GM18511 (cell line): Measurements from ENCODE around the gene REEP3.

Experiments
- ATAC-seq: cut with Tn5 transposase; IDR thresholded peaks from one replicate; pipeline ENCODE4 v1.9.1; 2021; ENCODE audit warnings: mild to moderate bottlenecking, moderate library complexity; ENCODE audit not compliant: unreplicated experiment

REEP3 gene

GRCh38 chr10:63584725-63585035 lies 63.5 kb downstream of the REEP3 start:
- ATAC-seq: no peak

GRCh38 chr10:63585041-63585440 lies 63.8 kb downstream of the REEP3 start:
- no peak for ATAC-seq

- ATAC-seq: no peak
These were observed 64.8 kb downstream of the REEP3 start for GRCh38 chr10:63586043-63586442.

GRCh38 chr10:63587191-63587590 lies 66.0 kb downstream of the REEP3 start:
- ATAC-seq: no peak

GRCh38 chr10:63588436-63589167 lies 67.4 kb downstream of the REEP3 start:
- no peak for ATAC-seq

- ATAC-seq: no peak
These were observed 70.6 kb downstream of the REEP3 start for GRCh38 chr10:63591600-63592379.

GRCh38 chr10:63593576-63593975 lies 72.4 kb downstream of the REEP3 start:
- ATAC-seq: no peak

GRCh38 chr10:63595072-63595471 lies 73.9 kb downstream of the REEP3 start:
- ATAC-seq: no peak

GRCh38 chr10:63596924-63597323 lies 75.7 kb downstream of the REEP3 start:
- no peak for ATAC-seq

- ATAC-seq: no peak
These were observed 79.3 kb downstream of the REEP3 start for GRCh38 chr10:63600540-63600939.

- peak; percentile 86 for ATAC-seq
These were observed 82.7 kb downstream of the REEP3 start for GRCh38 chr10:63603709-63604445.

- ATAC-seq: no peak
These were observed 84.2 kb downstream of the REEP3 start for GRCh38 chr10:63605197-63605967.

- no peak for ATAC-seq
These were observed 87.3 kb downstream of the REEP3 start for GRCh38 chr10:63608511-63608910.

- no peak for ATAC-seq
These were observed 89.9 kb downstream of the REEP3 start for GRCh38 chr10:63611078-63611477.

- ATAC-seq: no peak
These were observed 93.2 kb downstream of the REEP3 start for GRCh38 chr10:63614371-63614891.

GRCh38 chr10:63618552-63618951 lies 97.4 kb downstream of the REEP3 start:
- ATAC-seq: no peak

GRCh38 chr10:63619426-63619825 lies 98.2 kb downstream of the REEP3 start:
- no peak for ATAC-seq

GRCh38 chr10:63622097-63622496 lies 100.9 kb downstream of the REEP3 start:
- ATAC-seq: no peak

GRCh38 chr10:63624701-63625100 lies 103.5 kb downstream of the REEP3 start:
- no peak for ATAC-seq

GRCh38 chr10:63627396-63627795 lies 106.2 kb downstream of the REEP3 start:
- no peak for ATAC-seq

- ATAC-seq: no peak
These were observed 106.7 kb downstream of the REEP3 start for GRCh38 chr10:63627881-63628296.
